Tibial artery (tissue), 4 donors: ENCODE measurements around the gene ZBTB46.

Experiments used
- DNase-seq, 2 donors: peaks; one replicate each; pipeline ENCODE4 v3.0.0-alpha.2; 2019
- H3K27ac ChIP-seq, 2 donors: fragments of 200-600 bp; sonication (generic) in 1 of 2; 1 replicate in 1 of 2; 2 replicates in 1 of 2; pipeline ENCODE4 v1.5.1; 2018 to 2019; ENCODE audit warnings: mild to moderate bottlenecking in 1 of 2
- H3K27me3 ChIP-seq, 2 donors: fragments of 200-600 bp; sonication (generic) in 1 of 2; one replicate each; pipeline versions ENCODE4 v1.5.1 to v1.6.0; 2016 to 2019
- H3K36me3 ChIP-seq, 3 donors: fragments of 200-600 bp; sonication (generic) in 2 of 3; one replicate each; pipeline ENCODE4 v1.5.1; 2016 to 2019; ENCODE audit warnings: mild to moderate bottlenecking in 2 of 3
- H3K4me1 ChIP-seq, 4 donors: fragments of 200-600 bp; sonication (generic) in 2 of 4; 1 replicate in 3 of 4; 2 replicates in 1 of 4; pipeline ENCODE4 v1.5.1; 2016 to 2019
- H3K4me3 ChIP-seq, 2 donors: fragments of 200-600 bp; sonication (generic) in 1 of 2; 1 replicate in 1 of 2; 2 replicates in 1 of 2; pipeline ENCODE4 v1.5.1; 2018 to 2019; ENCODE audit warnings: mild to moderate bottlenecking in 2 of 2
- H3K9me3 ChIP-seq, 3 donors: fragments of 200-600 bp; sonication (generic) in 1 of 3; one replicate each; pipeline ENCODE4 v1.5.1; 2016 to 2019
- intact Hi-C: fragments of 100-400 bp; cut with DNase I; formaldehyde crosslinking; loops from one replicate; pipeline ENCODE4 v1.15.0; 2023; ENCODE audit warnings: low total_unique reads
- TF ChIP-seq, protein P1 (sequence below), 2 experiments: fragments of 200-600 bp in 1 of 2; fragments of 450-650 bp in 1 of 2; IDR thresholded peaks; one replicate each; pipeline ENCODE4 v1.5.1; 2017 to 2019; ENCODE audit warnings: antibody characterized with exemption in 2 of 2, mild to moderate bottlenecking in 1 of 2, moderate library complexity in 1 of 2

The ZBTB46 gene

DNA sequence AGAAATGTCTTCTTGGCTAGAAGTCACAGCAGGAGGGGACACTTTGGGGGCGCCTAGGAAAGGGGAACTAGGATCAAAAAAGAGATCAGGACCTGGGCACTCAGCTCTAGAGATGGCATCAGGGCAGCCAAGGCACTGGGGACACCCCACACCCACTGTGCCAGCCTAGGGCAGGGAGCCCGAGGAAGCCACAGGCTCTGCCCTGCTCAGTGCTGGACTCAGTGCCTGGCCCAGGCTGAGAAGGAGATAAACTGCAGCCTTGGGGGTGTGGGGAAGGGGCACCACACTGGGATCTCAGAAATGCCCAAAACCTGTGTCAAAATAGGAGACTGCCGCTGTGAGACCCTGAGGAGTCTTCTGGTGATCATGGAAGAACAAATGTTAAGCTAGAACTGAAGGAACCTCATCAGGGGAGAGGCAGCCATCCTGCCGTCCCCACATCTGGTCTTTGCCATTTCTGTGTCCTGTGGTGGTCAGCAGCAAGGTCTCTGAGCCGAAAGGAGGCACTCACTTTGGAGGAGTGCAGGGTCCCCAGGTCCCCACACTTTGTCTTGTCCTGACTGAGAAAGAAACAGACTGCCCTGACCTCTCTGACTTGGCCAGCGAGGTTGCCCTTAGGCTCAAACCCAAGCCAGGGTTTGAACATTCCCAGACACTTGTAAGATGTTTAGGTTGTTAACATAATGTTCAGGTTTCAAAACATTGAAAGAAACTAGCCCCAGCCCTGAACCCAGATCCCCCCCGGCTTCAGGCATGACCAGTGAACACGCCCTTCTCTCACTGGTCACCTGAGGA, 125.6 kb downstream of the ZBTB46 start:
- DNase-seq = peak in 1 of 2 donors; percentile 50
- Histone ChIP-seq H3K9me3 (no peaks in the 10 kb centered on the region), H3K27me3 (no peaks in the 10 kb centered on the region), H3K36me3 (peaks cover 14 to 72% (median 31%) of the 10 kb centered on the region in 3 donors), H3K27ac (no peak overlapping the region), H3K4me3 (no peak overlapping the region), H3K4me1 (peaks cover 0 to 34% (median 26%) of the 10 kb centered on the region in 4 donors)
- intact Hi-C loops = loop anchor here (5.0 kb wide), 2 partner anchors 48 to 78 kb away; partner anchors contain the start of genes GMEB2 and RTEL1
- TF ChIP-seq, protein P1, sequence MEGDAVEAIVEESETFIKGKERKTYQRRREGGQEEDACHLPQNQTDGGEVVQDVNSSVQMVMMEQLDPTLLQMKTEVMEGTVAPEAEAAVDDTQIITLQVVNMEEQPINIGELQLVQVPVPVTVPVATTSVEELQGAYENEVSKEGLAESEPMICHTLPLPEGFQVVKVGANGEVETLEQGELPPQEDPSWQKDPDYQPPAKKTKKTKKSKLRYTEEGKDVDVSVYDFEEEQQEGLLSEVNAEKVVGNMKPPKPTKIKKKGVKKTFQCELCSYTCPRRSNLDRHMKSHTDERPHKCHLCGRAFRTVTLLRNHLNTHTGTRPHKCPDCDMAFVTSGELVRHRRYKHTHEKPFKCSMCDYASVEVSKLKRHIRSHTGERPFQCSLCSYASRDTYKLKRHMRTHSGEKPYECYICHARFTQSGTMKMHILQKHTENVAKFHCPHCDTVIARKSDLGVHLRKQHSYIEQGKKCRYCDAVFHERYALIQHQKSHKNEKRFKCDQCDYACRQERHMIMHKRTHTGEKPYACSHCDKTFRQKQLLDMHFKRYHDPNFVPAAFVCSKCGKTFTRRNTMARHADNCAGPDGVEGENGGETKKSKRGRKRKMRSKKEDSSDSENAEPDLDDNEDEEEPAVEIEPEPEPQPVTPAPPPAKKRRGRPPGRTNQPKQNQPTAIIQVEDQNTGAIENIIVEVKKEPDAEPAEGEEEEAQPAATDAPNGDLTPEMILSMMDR (IDR thresholded peaks at IDR 0.05) = no peak

DNA sequence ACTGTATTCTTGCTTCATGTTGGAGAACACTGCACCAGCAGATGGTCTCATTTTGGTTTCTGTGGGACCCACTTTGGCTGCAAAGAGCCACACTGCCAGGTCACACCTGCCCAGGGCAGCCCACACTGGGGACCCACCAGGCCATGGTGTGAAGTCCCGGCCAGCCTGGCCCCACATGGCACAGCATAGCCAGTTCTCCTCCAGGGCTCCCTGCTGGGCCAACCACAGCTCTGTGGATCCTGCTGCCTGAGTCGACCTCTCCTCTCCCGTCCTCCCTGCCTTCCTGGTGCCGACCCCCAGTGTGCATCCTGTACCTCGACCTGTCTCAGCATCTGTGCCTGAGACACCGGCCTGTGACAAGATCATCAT, 126.3 kb downstream of the ZBTB46 start:
- TF ChIP-seq, protein P1 (IDR thresholded peaks at IDR 0.05) = no peak
- Histone ChIP-seq H3K36me3 (peaks cover 11 to 71% (median 38%) of the 10 kb centered on the region in 3 donors), H3K4me3 (no peak overlapping the region), H3K9me3 (no peaks in the 10 kb centered on the region), H3K27me3 (no peaks in the 10 kb centered on the region), H3K27ac (no peak overlapping the region), H3K4me1 (peaks cover 0 to 34% (median 28%) of the 10 kb centered on the region in 4 donors)
- intact Hi-C loops = loop anchor here (5.0 kb wide), 2 partner anchors 47 to 77 kb away; partner anchors contain the start of genes GMEB2 and RTEL1
- peak in 1 of 2 donors; percentile 38 for DNase-seq

GRCh38 chr20:63703976-63704748, 126.9 kb downstream of the ZBTB46 start:
- peaks cover 11 to 65% (median 41%) of the 10 kb centered on the region in 3 donors for H3K36me3 ChIP-seq
- no peaks in the 10 kb centered on the region for H3K9me3 ChIP-seq
- DNase-seq = peak in 1 of 2 donors; percentile 57
- no peak overlapping the region for H3K4me3 ChIP-seq
- no peak overlapping the region for H3K27ac ChIP-seq
- TF ChIP-seq, protein P1 (IDR thresholded peaks at IDR 0.05) = no peak
- intact Hi-C loops = no loop called here
- no peaks in the 10 kb centered on the region for H3K27me3 ChIP-seq
- peaks cover 0 to 34% (median 28%) of the 10 kb centered on the region in 4 donors for H3K4me1 ChIP-seq

DNA sequence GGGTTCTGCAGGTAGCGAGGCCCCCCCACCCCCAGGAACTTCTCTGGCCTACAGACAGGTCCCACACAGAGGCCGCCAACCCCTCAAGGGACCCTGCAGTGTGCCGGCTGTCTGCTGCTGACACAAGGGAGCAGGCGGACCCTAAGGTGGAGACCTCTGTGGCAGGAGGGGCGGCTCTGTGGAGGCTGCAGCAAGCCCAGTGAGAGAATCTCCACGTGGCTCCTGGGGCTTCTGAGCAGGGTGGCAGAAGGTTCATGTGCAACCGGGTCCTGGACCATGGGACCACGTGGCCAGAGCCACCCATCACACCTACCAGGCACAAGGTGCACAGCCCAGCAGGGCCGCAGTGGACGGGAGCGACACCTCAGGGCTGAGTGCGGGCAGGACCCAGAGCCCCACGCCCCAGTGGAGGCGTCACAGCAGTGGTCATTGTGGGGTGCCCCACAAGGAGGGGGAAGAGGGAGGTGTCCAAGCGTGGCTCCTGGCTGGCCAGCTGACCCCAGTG, 127.5 kb downstream of the ZBTB46 start:
- no peaks in the 10 kb centered on the region for H3K27me3 ChIP-seq
- H3K4me1 ChIP-seq = peaks cover 0 to 34% (median 28%) of the 10 kb centered on the region in 4 donors
- H3K4me3 ChIP-seq = no peak overlapping the region
- intact Hi-C loops = no loop called here
- TF ChIP-seq, protein P1 (IDR thresholded peaks at IDR 0.05) = no peak
- H3K36me3 ChIP-seq = peaks cover 11 to 60% (median 44%) of the 10 kb centered on the region in 3 donors
- peak; percentile 20 to 61 for DNase-seq
- H3K27ac ChIP-seq = no peak overlapping the region
- no peaks in the 10 kb centered on the region for H3K9me3 ChIP-seq

DNA sequence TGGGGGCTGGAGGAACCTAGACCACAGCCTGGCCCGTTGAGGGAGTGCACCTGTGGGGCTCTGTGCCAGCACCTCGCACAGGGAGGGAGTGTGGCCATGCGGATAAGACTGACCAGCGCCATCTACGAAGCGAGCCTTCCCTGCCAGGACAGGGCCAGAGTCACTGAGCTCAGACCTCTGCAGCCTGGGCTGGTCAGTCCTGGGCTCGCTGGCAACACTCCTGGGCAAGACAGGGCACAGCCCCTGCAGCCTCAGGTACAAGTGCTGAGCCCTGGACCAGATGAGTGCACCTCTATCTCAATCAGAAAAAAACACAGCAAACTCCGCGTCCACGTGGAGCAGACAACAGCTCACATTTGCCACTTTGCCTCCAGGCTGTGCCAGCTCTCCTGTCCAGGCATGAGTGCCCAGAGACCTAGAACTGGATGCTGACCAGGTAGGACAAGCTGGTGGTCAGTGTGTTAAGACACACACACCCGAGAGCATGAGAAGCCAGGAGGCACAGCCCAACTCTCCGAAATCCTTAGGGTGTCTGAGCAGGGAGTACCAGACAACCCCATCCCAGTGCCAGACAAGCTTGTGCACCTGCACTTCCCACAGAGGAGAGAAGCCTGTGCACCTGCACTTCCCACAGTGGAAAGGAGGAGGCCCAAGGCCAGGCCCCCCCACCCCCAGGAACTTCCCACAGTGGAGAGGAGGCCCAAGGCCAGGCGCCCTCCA, 128.2 kb downstream of the ZBTB46 start:
- H3K4me1 ChIP-seq = peaks cover 0 to 36% (median 31%) of the 10 kb centered on the region in 4 donors
- TF ChIP-seq, protein P1 (IDR thresholded peaks at IDR 0.05) = no peak
- H3K4me3 ChIP-seq = no peak overlapping the region
- no peaks in the 10 kb centered on the region for H3K9me3 ChIP-seq
- DNase-seq = peak in 1 of 2 donors; percentile 56
- H3K27ac ChIP-seq = no peak overlapping the region
- intact Hi-C loops = no loop called here
- H3K27me3 ChIP-seq = no peaks in the 10 kb centered on the region
- peaks cover 11 to 60% (median 44%) of the 10 kb centered on the region in 3 donors for H3K36me3 ChIP-seq
